Esophagus muscularis mucosa (tissue), 4 donors: ENCODE data around the gene RAB25.

Experiments
- EP300 ChIP-seq: sonication (generic); formaldehyde crosslinking; IDR thresholded peaks from one replicate; pipeline ENCODE4 v1.6.1; 2017; ENCODE audit warnings: antibody characterized with exemption
- POLR2AphosphoS5 ChIP-seq, 2 donors: sonication (generic); formaldehyde crosslinking; IDR thresholded peaks; one replicate each; pipeline ENCODE4 v1.6.1; 2017; ENCODE audit warnings: antibody characterized with exemption in 2 of 2
- TF ChIP-seq, protein P1 (sequence below), 3 experiments: fragments of 200-600 bp in 2 of 3; fragments of 450-650 bp in 1 of 3; sonication (generic) in 2 of 3; IDR thresholded peaks; one replicate each; pipeline ENCODE4 v1.5.1; 2017 to 2019; ENCODE audit warnings: antibody characterized with exemption in 3 of 3, mild to moderate bottlenecking in 2 of 3, moderate library complexity in 1 of 3

DNA sequence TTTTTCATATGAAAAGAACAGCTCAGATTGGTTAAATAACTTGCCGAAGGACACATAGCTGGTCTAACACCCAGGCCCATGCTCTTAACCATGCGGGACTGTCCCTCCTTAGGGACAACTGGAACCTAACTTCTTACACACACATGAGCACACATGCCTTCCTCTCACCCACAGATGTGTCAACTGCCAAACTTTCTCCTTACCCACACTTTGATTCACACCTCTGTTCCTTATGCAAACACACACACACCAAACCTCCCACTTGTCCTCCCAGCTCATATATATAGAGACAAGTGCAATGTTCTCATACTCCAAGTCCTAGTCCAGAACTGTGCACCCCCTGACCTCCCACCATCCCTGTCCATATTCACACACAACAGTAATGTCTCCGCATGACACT is 4.3 kb downstream of the RAB25 start:
- no peak for TF ChIP-seq EP300
- TF ChIP-seq, protein P1, sequence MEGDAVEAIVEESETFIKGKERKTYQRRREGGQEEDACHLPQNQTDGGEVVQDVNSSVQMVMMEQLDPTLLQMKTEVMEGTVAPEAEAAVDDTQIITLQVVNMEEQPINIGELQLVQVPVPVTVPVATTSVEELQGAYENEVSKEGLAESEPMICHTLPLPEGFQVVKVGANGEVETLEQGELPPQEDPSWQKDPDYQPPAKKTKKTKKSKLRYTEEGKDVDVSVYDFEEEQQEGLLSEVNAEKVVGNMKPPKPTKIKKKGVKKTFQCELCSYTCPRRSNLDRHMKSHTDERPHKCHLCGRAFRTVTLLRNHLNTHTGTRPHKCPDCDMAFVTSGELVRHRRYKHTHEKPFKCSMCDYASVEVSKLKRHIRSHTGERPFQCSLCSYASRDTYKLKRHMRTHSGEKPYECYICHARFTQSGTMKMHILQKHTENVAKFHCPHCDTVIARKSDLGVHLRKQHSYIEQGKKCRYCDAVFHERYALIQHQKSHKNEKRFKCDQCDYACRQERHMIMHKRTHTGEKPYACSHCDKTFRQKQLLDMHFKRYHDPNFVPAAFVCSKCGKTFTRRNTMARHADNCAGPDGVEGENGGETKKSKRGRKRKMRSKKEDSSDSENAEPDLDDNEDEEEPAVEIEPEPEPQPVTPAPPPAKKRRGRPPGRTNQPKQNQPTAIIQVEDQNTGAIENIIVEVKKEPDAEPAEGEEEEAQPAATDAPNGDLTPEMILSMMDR (IDR thresholded peaks at IDR 0.05), result no peak
- TF ChIP-seq POLR2AphosphoS5 (IDR thresholded peaks at IDR 0.05), result no peak
